HCT116 (cell line): ENCODE data around the gene SPIRE1. TPM values are rescaled to one million over a fixed set of nuclear protein-coding genes. Genes with fewer than 3 reads are reported as not detected.
"Not testable (repeated sequence)": the region's sequence is repeated elsewhere in the genome, so short reads cannot be mapped to it uniquely, and the experiment has no call there.

ENCODE experiments used
- ATAC-seq: fragments of 200-7000 bp; cut with Tn5 transposase; 2 replicates; pipeline ENCODE4 v1.9.1; 2020; ENCODE audit warnings: mild to moderate bottlenecking, moderate library complexity
- BruUV-seq: library from RNA; stranded (reverse); fragments of 400-500 nt; replicated peaks from 2 replicates; lab custom pipeline; 2021; lab: Mats Ljungman, UMichigan
- CTCF ChIA-PET: fragments of 300-600 bp; sonication (Branson Sonifier 250); formaldehyde crosslinking; loops from one replicate; lab custom pipeline; 2021; ENCODE audit warnings: antibody characterized with exemption; lab: Charles Lee
- POLR2A ChIA-PET: fragments of 300-600, 350-600 bp; sonication (Branson Sonifier 250); formaldehyde crosslinking; loops from one replicate; lab custom pipeline; 2021; ENCODE audit warnings: antibody characterized with exemption; lab: Charles Lee
- RAD21 ChIA-PET, 2 experiments: fragments of 300-600 bp; sonication (Branson Sonifier 250); formaldehyde crosslinking; loops; one replicate each; lab custom pipeline; 2023; ENCODE audit warnings: low total read pairs in 2 of 2; ENCODE audit not compliant: uncharacterized antibody in 2 of 2, unreplicated experiment in 2 of 2, low non-redundant PET in 1 of 2; lab: Charles Lee
- DNase-seq: peaks from one replicate; pipeline ENCODE4 v3.0.0-alpha.2; 2010; ENCODE audit warnings: low read depth, low spot score
- H2AFZ ChIP-seq: fragments of 200-600 bp; shearing (Covaris generic), sonication (generic); 2 replicates; pipeline ENCODE4 v1.6.1; 2017; ENCODE audit warnings: low read depth, mixed run types, mixed read lengths, antibody characterized with exemption, low read length; ENCODE audit not compliant: poor library complexity, severe bottlenecking
- H3K27ac ChIP-seq: 2 replicates; pipeline ENCODE4 v1.5.1; 2012; ENCODE audit warnings: low read depth, low read length
- H3K27me3 ChIP-seq: fragments of 200-600 bp; sonication (generic); 2 replicates; pipeline ENCODE4 v1.6.1; 2016; ENCODE audit warnings: mixed run types, low read length, mixed read lengths; ENCODE audit not compliant: insufficient read depth
- H3K36me3 ChIP-seq, 2 experiments: fragments of 200-500 bp in 1 of 2; fragments of 200-600 bp in 1 of 2; sonication (Bioruptor generic) in 1 of 2; sonication (generic) in 1 of 2; 2 replicates each; pipeline versions ENCODE4 v1.5.1 to v1.6.1; 2014 to 2016; ENCODE audit warnings: low read length in 2 of 2, inconsistent platforms in 1 of 2, mixed read lengths in 1 of 2, mixed run types in 1 of 2; ENCODE audit not compliant: insufficient read depth in 2 of 2, control insufficient read depth in 1 of 2
- H3K4me1 ChIP-seq, 2 experiments: fragments of 200-600 bp in 1 of 2; sonication (generic) in 1 of 2; 2 replicates each; pipeline versions ENCODE4 v1.5.1 to v1.6.1; 2012 to 2017; ENCODE audit warnings: low read length in 2 of 2, inconsistent platforms in 1 of 2, mild to moderate bottlenecking in 1 of 2, mixed read lengths in 1 of 2, mixed run types in 1 of 2, moderate library complexity in 1 of 2; ENCODE audit not compliant: insufficient read depth in 2 of 2, control insufficient read depth in 1 of 2
- H3K4me2 ChIP-seq: fragments of 200-600 bp; sonication (generic); 2 replicates; pipeline ENCODE4 v1.6.1; 2017; ENCODE audit warnings: mixed run types, low read length, mixed read lengths
- H3K4me3 ChIP-seq, 2 experiments: fragments of 200-600 bp in 1 of 2; sonication (generic) in 1 of 2; replicated peaks in 1 of 2; 2 replicates each; pipeline ENCODE4 v1.5.1; 2011 to 2016; ENCODE audit warnings: low read length in 2 of 2, control low read depth in 1 of 2, low read depth in 1 of 2, mild to moderate bottlenecking in 1 of 2, mixed read lengths in 1 of 2, mixed run types in 1 of 2
- H3K79me2 ChIP-seq: fragments of 200-600 bp; sonication (generic); 2 replicates; pipeline ENCODE4 v1.6.1; 2017; ENCODE audit warnings: mild to moderate bottlenecking, mixed run types, low read length, moderate library complexity, mixed read lengths; ENCODE audit not compliant: insufficient read depth
- H3K9ac ChIP-seq: fragments of 200-600 bp; sonication (generic); 2 replicates; pipeline ENCODE4 v1.6.1; 2016; ENCODE audit warnings: low read length, mixed read lengths
- H3K9me2 ChIP-seq: fragments of 200-600 bp; sonication (generic), shearing (Covaris generic); 2 replicates; pipeline ENCODE4 v1.6.1; 2017; ENCODE audit warnings: mixed run types, mild to moderate bottlenecking, moderate library complexity; ENCODE audit not compliant: insufficient read depth
- H3K9me3 ChIP-seq, 2 experiments: fragments of 200-500 bp in 1 of 2; fragments of 200-600 bp in 1 of 2; sonication (Bioruptor generic) in 1 of 2; sonication (generic) in 1 of 2; 2 replicates each; pipeline ENCODE4 v1.6.1; 2014 to 2017; ENCODE audit warnings: low read length in 2 of 2, mixed read lengths in 2 of 2, inconsistent platforms in 1 of 2, low read depth in 1 of 2, mild to moderate bottlenecking in 1 of 2, mixed run types in 1 of 2, moderate library complexity in 1 of 2; ENCODE audit not compliant: control insufficient read depth in 1 of 2, insufficient read depth in 1 of 2
- H4K20me1 ChIP-seq: fragments of 200-600 bp; sonication (generic), shearing (Covaris generic); 2 replicates; pipeline ENCODE4 v1.6.1; 2017; ENCODE audit warnings: mixed run types, mild to moderate bottlenecking, moderate library complexity; ENCODE audit not compliant: insufficient read depth
- CBX3 ChIP-seq: IDR thresholded peaks from 2 replicates; pipeline ENCODE4 v1.6.1; 2012; ENCODE audit warnings: low read depth
- EZH2phosphoT487 ChIP-seq: fragments of 200-600 bp; IDR thresholded peaks from 2 replicates; pipeline ENCODE4 v1.6.1; 2018; ENCODE audit warnings: antibody characterized with exemption, borderline replicate concordance
- REST ChIP-seq: IDR thresholded peaks from 2 replicates; pipeline ENCODE4 v1.6.1; 2012; ENCODE audit warnings: low read depth
- SIN3A ChIP-seq: IDR thresholded peaks from 2 replicates; pipeline ENCODE4 v1.6.1; 2012; ENCODE audit warnings: low read depth
- SP1 ChIP-seq: IDR thresholded peaks from 2 replicates; pipeline ENCODE4 v1.6.1; 2012; ENCODE audit warnings: low read depth
- ZNF274 ChIP-seq: fragments of 200-500 bp; sonication (Bioruptor generic); IDR thresholded peaks from 2 replicates; pipeline ENCODE4 v1.6.1; 2014; ENCODE audit warnings: mild to moderate bottlenecking, low read depth, low read length, inconsistent platforms
- intact Hi-C: fragments of 100-400 bp; cut with micrococcal nuclease; formaldehyde crosslinking; loops from 2 replicates; pipeline ENCODE4 v1.10.0; 2022
- total RNA-seq: library from RNA; stranded (reverse); gene quantifications from one replicate; pipeline ENCODE4 v1.2.1, GENCODE V29; 2021; ENCODE audit not compliant: unreplicated experiment

Gene SPIRE1
- total RNA-seq, 1 experiment from 2014 or later = 26.6 TPM

DNA sequence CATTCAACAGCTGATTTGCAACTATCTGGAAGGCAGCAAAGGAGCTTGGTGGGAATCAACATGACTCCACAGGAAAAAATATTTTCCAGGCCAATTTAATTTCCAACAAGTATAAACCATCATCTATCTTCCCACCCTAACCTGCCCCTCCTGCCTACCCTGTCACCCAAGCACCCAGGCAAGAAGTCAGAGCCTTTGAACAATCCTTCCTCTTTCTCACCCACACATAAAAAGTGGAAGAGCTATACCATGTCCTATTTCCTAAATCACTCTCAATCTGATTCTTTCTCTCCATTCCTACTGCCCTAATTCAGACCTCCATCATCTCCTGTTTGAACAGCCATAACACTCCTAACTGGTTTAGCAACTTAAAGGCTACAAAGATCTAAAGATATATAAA lies 12.7 kb downstream of the SPIRE1 start:
- ChIA-PET CTCF (no interaction called here), RAD21 (no interaction called here), POLR2A (interaction anchor here (0.7 kb wide), 1 partner anchor 19 kb away, joined by 3 read pairs; no protein-coding TSS in a partner anchor)
- Histone ChIP-seq H3K36me3 (no peaks in the 10 kb centered on the region), H3K4me1 (peaks cover 30 to 44% of the 10 kb centered on the region in 2 experiments), H3K4me3 (peak overlapping the region in 1 of 2 experiments; percentile 17; a peak in 1 of 4 replicates), H3K27ac (no peak overlapping the region), H4K20me1 (no peaks in the 10 kb centered on the region), H2AFZ (no peak overlapping the region), H3K4me2 (peak overlapping the region; percentile 70), H3K9me2 (no peaks in the 10 kb centered on the region), H3K9ac (no peak overlapping the region), H3K79me2 (peaks cover 32% of the 10 kb centered on the region), H3K27me3 (no peaks in the 10 kb centered on the region), H3K9me3 (no peaks in the 10 kb centered on the region)
- ATAC-seq (0 out of 2 replicates have a peak, but pooled peaks have one; percentile 11), DNase-seq (no peak)
- intact Hi-C loops = no loop called here
- TF ChIP-seq ZNF274 (no peak), CBX3 (no peak), SIN3A (no peak), REST (no peak), SP1 (no peak), EZH2phosphoT487 (no peak)
- TSS peak; percentile 26 for BruUV-seq

- H3K36me3 ChIP-seq, H3K27me3 ChIP-seq, POLR2A ChIA-PET, H3K9me2 ChIP-seq, DNase-seq, CTCF ChIA-PET, H4K20me1 ChIP-seq, H3K27ac ChIP-seq, H3K4me3 ChIP-seq, H3K9ac ChIP-seq, BruUV-seq, H2AFZ ChIP-seq, H3K9me3 ChIP-seq, RAD21 ChIA-PET, ATAC-seq: not testable (repeated sequence)
- Histone ChIP-seq H3K4me1 (peaks cover 30 to 48% of the 10 kb centered on the region in 2 experiments), H3K4me2 (peak overlapping the region; percentile 24; the same call in 1 of the 2 replicates), H3K79me2 (peaks cover 33% of the 10 kb centered on the region)
- intact Hi-C loops = loop anchor here (5.0 kb wide), 1 partner anchor 46 kb away; no protein-coding TSS in a partner anchor
These were observed 14.2 kb downstream of the SPIRE1 start for GRCh38 chr18:12643756-12644155.
